Measurements from ENCODE around the gene XPO1. TPM values are rescaled to one million over a fixed set of nuclear protein-coding genes. Genes with fewer than 3 reads are reported as not detected.

The XPO1 gene
- total and polyA plus RNA-seq, 2 donors (not counting 1 experiment from before 2014, with no cell fraction given): 91.8 to 348 TPM

DNA sequence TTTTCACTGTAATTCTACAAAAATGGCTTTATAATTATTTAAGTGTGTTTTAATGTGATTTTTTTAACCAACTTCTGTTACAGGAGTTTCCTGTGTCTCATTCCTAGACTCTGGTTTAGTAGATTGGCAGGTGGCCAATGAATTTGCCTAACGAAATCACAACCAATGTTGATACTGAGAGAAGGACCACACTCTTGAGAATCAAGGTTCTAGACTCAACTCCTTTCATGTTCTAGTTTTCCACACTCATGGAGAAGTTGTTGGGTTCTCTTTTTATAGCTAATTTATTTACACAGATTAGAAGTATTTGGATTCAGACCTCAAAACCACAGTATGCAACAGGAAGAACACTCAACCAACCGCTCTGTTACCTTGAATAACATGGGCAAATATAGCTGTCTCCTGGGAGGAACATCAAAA lies 44.6 kb downstream of the XPO1 start:
- Histone ChIP-seq H3K79me2 (ENCODE audit: control insufficient read depth, insufficient read depth, low read length) (peaks cover 2% of the 10 kb centered on the region), H4K20me1 (ENCODE audit: control insufficient read depth, extremely low read depth, insufficient read depth, low read length) (no peaks in the 10 kb centered on the region), H3K36me3 (ENCODE audit: control insufficient read depth, insufficient read depth, low read length) (peaks cover 22% of the 10 kb centered on the region), H2AFZ (ENCODE audit: low read length) (no peak overlapping the region), H3K9ac (ENCODE audit: insufficient read depth, low read length) (no peak overlapping the region), H3K27me3 (ENCODE audit: control insufficient read depth, insufficient read depth, low read length) (no peaks in the 10 kb centered on the region), H3K4me2 (ENCODE audit: extremely low read depth, insufficient read depth, low read length) (no peak overlapping the region), H3K4me3 (replicated peaks in 1 of 4; ENCODE audit: control extremely low read depth in 1 of 4, insufficient read depth in 1 of 4, low read depth in 3 of 4, low read length in 4 of 4) (no peak overlapping the region), H3K9me3 (ENCODE audit: control insufficient read depth, insufficient read depth, low read depth, low read length) (no peaks in the 10 kb centered on the region), H3K27ac (ENCODE audit: insufficient read depth, low read length) (no peak overlapping the region), H3K4me1 (ENCODE audit: control insufficient read depth, extremely low read depth, insufficient read depth, low read length) (no peaks in the 10 kb centered on the region)
- DNase-seq (ENCODE audit: low read depth in 2 of 2): peak; percentile 18 to 66
- TF ChIP-seq, protein P1, sequence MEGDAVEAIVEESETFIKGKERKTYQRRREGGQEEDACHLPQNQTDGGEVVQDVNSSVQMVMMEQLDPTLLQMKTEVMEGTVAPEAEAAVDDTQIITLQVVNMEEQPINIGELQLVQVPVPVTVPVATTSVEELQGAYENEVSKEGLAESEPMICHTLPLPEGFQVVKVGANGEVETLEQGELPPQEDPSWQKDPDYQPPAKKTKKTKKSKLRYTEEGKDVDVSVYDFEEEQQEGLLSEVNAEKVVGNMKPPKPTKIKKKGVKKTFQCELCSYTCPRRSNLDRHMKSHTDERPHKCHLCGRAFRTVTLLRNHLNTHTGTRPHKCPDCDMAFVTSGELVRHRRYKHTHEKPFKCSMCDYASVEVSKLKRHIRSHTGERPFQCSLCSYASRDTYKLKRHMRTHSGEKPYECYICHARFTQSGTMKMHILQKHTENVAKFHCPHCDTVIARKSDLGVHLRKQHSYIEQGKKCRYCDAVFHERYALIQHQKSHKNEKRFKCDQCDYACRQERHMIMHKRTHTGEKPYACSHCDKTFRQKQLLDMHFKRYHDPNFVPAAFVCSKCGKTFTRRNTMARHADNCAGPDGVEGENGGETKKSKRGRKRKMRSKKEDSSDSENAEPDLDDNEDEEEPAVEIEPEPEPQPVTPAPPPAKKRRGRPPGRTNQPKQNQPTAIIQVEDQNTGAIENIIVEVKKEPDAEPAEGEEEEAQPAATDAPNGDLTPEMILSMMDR (conservative IDR thresholded peaks at IDR 0.05 in 1 of 2, IDR thresholded peaks at IDR 0.05 in 1 of 2; ENCODE audit: low read depth in 1 of 2, low read length in 2 of 2): no peak
- TF ChIP-seq EZH2 (IDR thresholded peaks at IDR 0.05; ENCODE audit: low read length, missing control alignments): no peak

DNA sequence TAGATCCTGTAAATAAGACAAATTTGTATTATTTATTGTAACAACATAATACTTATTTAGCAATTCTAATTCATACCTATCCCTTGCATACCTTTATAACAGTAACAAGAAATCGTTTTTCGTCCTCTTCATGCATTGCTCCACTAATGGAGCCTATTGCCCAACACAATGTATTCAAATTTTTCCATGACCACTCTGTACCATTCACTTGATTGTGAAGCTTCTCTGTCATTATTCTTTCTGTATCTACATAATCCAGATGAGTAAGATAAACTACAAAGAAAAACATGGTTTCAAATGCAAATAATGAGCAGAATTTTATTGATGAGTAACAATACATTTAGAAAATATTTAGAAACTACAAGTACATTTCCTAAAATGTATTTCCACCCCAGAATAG lies 45.7 kb downstream of the XPO1 start:
- H3K4me2 ChIP-seq (ENCODE audit: extremely low read depth, insufficient read depth, low read length): no peak overlapping the region
- TF ChIP-seq, protein P1 (conservative IDR thresholded peaks at IDR 0.05 in 1 of 2, IDR thresholded peaks at IDR 0.05 in 1 of 2; ENCODE audit: low read depth in 1 of 2, low read length in 2 of 2): no peak
- no peak for TF ChIP-seq EZH2 (IDR thresholded peaks at IDR 0.05; ENCODE audit: low read length, missing control alignments)
- no peak overlapping the region for H2AFZ ChIP-seq (ENCODE audit: low read length)
- H3K36me3 ChIP-seq (ENCODE audit: control insufficient read depth, insufficient read depth, low read length): peaks cover 21% of the 10 kb centered on the region
- H3K4me1 ChIP-seq (ENCODE audit: control insufficient read depth, extremely low read depth, insufficient read depth, low read length): no peaks in the 10 kb centered on the region
- H4K20me1 ChIP-seq (ENCODE audit: control insufficient read depth, extremely low read depth, insufficient read depth, low read length): no peaks in the 10 kb centered on the region
- H3K4me3 ChIP-seq (replicated peaks in 1 of 4; ENCODE audit: control extremely low read depth in 1 of 4, insufficient read depth in 1 of 4, low read depth in 3 of 4, low read length in 4 of 4): no peak overlapping the region
- peaks cover 2% of the 10 kb centered on the region for H3K79me2 ChIP-seq (ENCODE audit: control insufficient read depth, insufficient read depth, low read length)
- H3K9ac ChIP-seq (ENCODE audit: insufficient read depth, low read length): no peak overlapping the region
- no peak overlapping the region for H3K27ac ChIP-seq (ENCODE audit: insufficient read depth, low read length)
- no peaks in the 10 kb centered on the region for H3K9me3 ChIP-seq (ENCODE audit: control insufficient read depth, insufficient read depth, low read depth, low read length)
- no peak for DNase-seq (ENCODE audit: low read depth in 2 of 2)
- no peaks in the 10 kb centered on the region for H3K27me3 ChIP-seq (ENCODE audit: control insufficient read depth, insufficient read depth, low read length)

DNA sequence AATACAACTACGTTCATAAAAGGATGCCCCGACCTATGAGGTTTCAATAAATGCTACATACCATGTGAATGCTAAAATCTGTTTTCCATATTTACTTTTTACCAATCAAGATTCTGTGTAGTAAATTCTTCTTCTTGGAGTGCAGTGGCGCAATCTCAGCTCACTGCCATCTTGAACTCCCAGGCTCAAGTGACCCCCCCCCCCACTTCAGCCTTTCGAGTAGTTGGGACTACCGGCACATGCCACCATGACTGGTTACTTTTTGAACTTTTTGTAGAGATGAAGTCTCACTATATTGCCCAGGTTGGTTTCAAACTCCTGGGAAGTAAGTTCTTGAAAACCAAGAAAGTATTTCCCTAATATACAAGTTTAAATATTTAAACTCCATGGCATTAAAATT lies 52.9 kb downstream of the XPO1 start:
- no peak overlapping the region for H2AFZ ChIP-seq (ENCODE audit: low read length)
- peaks cover 10% of the 10 kb centered on the region for H3K36me3 ChIP-seq (ENCODE audit: control insufficient read depth, insufficient read depth, low read length)
- H3K4me3 ChIP-seq (replicated peaks in 1 of 4; ENCODE audit: control extremely low read depth in 1 of 4, insufficient read depth in 1 of 4, low read depth in 3 of 4, low read length in 4 of 4): no peak overlapping the region
- no peak overlapping the region for H3K4me2 ChIP-seq (ENCODE audit: extremely low read depth, insufficient read depth, low read length)
- no peak overlapping the region for H3K9ac ChIP-seq (ENCODE audit: insufficient read depth, low read length)
- TF ChIP-seq, protein P1 (conservative IDR thresholded peaks at IDR 0.05 in 1 of 2, IDR thresholded peaks at IDR 0.05 in 1 of 2; ENCODE audit: low read depth in 1 of 2, low read length in 2 of 2): no peak
- TF ChIP-seq EZH2 (IDR thresholded peaks at IDR 0.05; ENCODE audit: low read length, missing control alignments): no peak
- no peaks in the 10 kb centered on the region for H3K4me1 ChIP-seq (ENCODE audit: control insufficient read depth, extremely low read depth, insufficient read depth, low read length)
- DNase-seq (ENCODE audit: low read depth in 2 of 2): no peak
- no peaks in the 10 kb centered on the region for H4K20me1 ChIP-seq (ENCODE audit: control insufficient read depth, extremely low read depth, insufficient read depth, low read length)
- H3K27me3 ChIP-seq (ENCODE audit: control insufficient read depth, insufficient read depth, low read length): no peaks in the 10 kb centered on the region
- no peaks in the 10 kb centered on the region for H3K9me3 ChIP-seq (ENCODE audit: control insufficient read depth, insufficient read depth, low read depth, low read length)
- H3K27ac ChIP-seq (ENCODE audit: insufficient read depth, low read length): no peak overlapping the region
- H3K79me2 ChIP-seq (ENCODE audit: control insufficient read depth, insufficient read depth, low read length): peaks cover 4% of the 10 kb centered on the region

Measured in fibroblast of lung (primary cell).